Colonic mucosa (tissue), 4 donors: ENCODE measurements around the gene SEL1L3. TPM values are rescaled to one million over a fixed set of nuclear protein-coding genes. Genes with fewer than 3 reads are reported as not detected.

Experiments
- DNase-seq: peaks from one replicate; pipeline ENCODE4 v3.0.0-alpha.2; 2020
- H3K27ac ChIP-seq: fragments of 200-600 bp; one replicate; pipeline ENCODE4 v1.8.0; 2021
- H3K27me3 ChIP-seq: fragments of 200-600 bp; one replicate; pipeline ENCODE4 v1.8.0; 2021
- H3K36me3 ChIP-seq: fragments of 200-600 bp; one replicate; pipeline ENCODE4 v1.8.0; 2021
- H3K4me1 ChIP-seq: fragments of 200-600 bp; one replicate; pipeline ENCODE4 v1.8.0; 2021; ENCODE audit warnings: mild to moderate bottlenecking
- H3K4me3 ChIP-seq: fragments of 200-600 bp; one replicate; pipeline ENCODE4 v1.8.0; 2021
- H3K9ac ChIP-seq, 2 donors: one replicate each; pipeline ENCODE4 v1.7.0; 2013; ENCODE audit warnings: control low read depth in 2 of 2, low read depth in 2 of 2, low read length in 2 of 2
- H3K9me3 ChIP-seq: fragments of 200-600 bp; one replicate; pipeline ENCODE4 v1.8.0; 2021
- intact Hi-C: fragments of 100-400 bp; cut with DNase I; formaldehyde crosslinking; loops from one replicate; pipeline ENCODE4 v1.14.1; 2022
- total RNA-seq, 2 donors: library from RNA; stranded (reverse); fragmentation: NEBNext Ultra II Directional in 1 of 2; extraction: Animal tissue kit (Norgen Biotek cat#: 25700) in 1 of 2; gene quantifications; one replicate each; pipeline ENCODE4 v1.2.1, GENCODE V29; 2021
- TF ChIP-seq, protein P1 (sequence below): fragments of 200-600 bp; IDR thresholded peaks from one replicate; pipeline ENCODE4 v1.8.0; 2022; ENCODE audit warnings: antibody characterized with exemption, mild to moderate bottlenecking
- donor health status: healthy.
- donor health status: DM: no; HTN: no; CAD: no.
- donor health status: DM: no; HTN: no; CAD: no.

Gene SEL1L3
- total RNA-seq, 2 donors from 2014 or later: 88.4 to 96.2 TPM

- H3K27ac ChIP-seq: no peak overlapping the region
- no peak overlapping the region for H3K9ac ChIP-seq
- no peaks in the 10 kb centered on the region for H3K9me3 ChIP-seq
- no peak overlapping the region for H3K4me3 ChIP-seq
- no peak for DNase-seq
- intact Hi-C loops: no loop called here
- TF ChIP-seq, protein P1, sequence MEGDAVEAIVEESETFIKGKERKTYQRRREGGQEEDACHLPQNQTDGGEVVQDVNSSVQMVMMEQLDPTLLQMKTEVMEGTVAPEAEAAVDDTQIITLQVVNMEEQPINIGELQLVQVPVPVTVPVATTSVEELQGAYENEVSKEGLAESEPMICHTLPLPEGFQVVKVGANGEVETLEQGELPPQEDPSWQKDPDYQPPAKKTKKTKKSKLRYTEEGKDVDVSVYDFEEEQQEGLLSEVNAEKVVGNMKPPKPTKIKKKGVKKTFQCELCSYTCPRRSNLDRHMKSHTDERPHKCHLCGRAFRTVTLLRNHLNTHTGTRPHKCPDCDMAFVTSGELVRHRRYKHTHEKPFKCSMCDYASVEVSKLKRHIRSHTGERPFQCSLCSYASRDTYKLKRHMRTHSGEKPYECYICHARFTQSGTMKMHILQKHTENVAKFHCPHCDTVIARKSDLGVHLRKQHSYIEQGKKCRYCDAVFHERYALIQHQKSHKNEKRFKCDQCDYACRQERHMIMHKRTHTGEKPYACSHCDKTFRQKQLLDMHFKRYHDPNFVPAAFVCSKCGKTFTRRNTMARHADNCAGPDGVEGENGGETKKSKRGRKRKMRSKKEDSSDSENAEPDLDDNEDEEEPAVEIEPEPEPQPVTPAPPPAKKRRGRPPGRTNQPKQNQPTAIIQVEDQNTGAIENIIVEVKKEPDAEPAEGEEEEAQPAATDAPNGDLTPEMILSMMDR: no peak
- no peaks in the 10 kb centered on the region for H3K4me1 ChIP-seq
- H3K27me3 ChIP-seq: no peaks in the 10 kb centered on the region
- H3K36me3 ChIP-seq: no peaks in the 10 kb centered on the region
These were observed 19.4 kb upstream of the SEL1L3 start for GRCh38 chr4:25882226-25882625.

DNA sequence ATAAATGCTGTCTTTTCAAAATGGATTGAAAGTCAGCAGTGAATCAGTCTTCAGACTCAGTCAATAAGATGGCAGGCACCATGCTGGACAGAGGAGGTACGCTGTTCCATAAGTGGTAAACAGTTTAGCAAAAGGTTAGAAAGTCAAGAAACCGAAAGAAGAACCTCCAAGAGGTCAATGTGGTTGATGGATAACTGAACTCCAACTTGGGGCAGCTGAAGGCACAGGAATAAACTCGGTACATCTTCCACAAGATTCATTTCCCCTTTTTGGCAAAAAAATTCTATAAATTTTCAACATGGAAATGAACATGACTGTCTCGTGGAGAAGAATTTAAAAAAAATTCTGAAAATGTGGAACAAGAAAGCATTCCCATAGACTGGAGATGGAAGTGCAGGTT lies 18.4 kb upstream of the SEL1L3 start:
- TF ChIP-seq, protein P1: no peak
- intact Hi-C loops: no loop called here
- no peak for DNase-seq
- H3K4me1 ChIP-seq: no peaks in the 10 kb centered on the region
- H3K9ac ChIP-seq: no peak overlapping the region
- no peaks in the 10 kb centered on the region for H3K9me3 ChIP-seq
- no peak overlapping the region for H3K27ac ChIP-seq
- no peaks in the 10 kb centered on the region for H3K27me3 ChIP-seq
- no peaks in the 10 kb centered on the region for H3K36me3 ChIP-seq
- no peak overlapping the region for H3K4me3 ChIP-seq

GRCh38 chr4:25879991-25880651 lies 17.3 kb upstream of the SEL1L3 start:
- intact Hi-C loops: no loop called here
- H3K9me3 ChIP-seq: no peaks in the 10 kb centered on the region
- no peaks in the 10 kb centered on the region for H3K4me1 ChIP-seq
- no peaks in the 10 kb centered on the region for H3K36me3 ChIP-seq
- no peaks in the 10 kb centered on the region for H3K27me3 ChIP-seq
- no peak overlapping the region for H3K4me3 ChIP-seq
- H3K27ac ChIP-seq: no peak overlapping the region
- no peak for DNase-seq
- H3K9ac ChIP-seq: no peak overlapping the region
- TF ChIP-seq, protein P1: no peak

DNA sequence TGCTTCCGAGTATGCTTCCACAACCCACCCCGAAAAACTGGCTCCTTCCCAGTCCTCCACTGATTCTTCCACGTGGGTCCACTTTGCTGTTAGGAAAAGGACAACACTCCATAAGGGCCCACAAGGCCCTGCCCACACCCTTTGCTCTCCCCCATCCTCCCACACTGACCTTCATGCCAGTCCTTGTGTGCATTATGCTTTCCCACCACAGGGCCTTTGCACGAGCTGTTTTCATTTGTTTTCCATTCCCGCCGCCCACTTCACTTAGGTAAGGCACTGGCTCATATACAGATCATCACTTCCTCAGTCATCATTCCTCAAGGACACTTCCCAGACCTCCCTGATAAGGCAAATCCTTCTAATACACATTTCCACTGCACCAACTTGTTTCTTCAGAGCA lies 16.8 kb upstream of the SEL1L3 start:
- Histone ChIP-seq H3K4me1 (no peaks in the 10 kb centered on the region), H3K4me3 (no peak overlapping the region), H3K9ac (no peak overlapping the region), H3K36me3 (no peaks in the 10 kb centered on the region), H3K27me3 (no peaks in the 10 kb centered on the region), H3K27ac (no peak overlapping the region), H3K9me3 (no peaks in the 10 kb centered on the region)
- DNase-seq: no peak
- TF ChIP-seq, protein P1: no peak
- intact Hi-C loops: no loop called here

DNA sequence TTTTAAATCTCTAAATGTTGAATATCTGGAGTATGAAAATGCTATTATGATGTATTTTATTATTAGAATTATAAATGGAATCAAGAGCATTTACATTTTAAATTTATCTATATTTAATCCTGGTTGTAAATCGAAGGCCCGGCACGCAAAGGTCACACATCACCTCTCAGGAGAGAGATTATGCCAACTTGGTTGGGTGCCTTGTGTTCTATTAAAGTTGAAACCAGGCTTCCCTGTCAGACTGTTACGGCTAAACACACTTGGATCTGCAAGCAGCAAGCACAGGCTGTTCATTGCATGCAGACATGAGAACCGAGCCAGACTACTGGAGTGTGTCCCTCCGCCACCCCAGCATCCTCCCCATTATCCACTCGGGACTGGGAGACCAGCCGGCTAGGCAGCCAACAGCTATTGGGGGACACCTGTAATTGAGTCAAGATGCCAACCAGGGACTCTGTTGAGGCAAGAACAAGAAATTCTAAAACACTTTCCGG lies 16.4 kb upstream of the SEL1L3 start:
- no peak overlapping the region for H3K27ac ChIP-seq
- H3K36me3 ChIP-seq: no peaks in the 10 kb centered on the region
- no peak for DNase-seq
- intact Hi-C loops: no loop called here
- no peak overlapping the region for H3K9ac ChIP-seq
- H3K27me3 ChIP-seq: no peaks in the 10 kb centered on the region
- TF ChIP-seq, protein P1: no peak
- H3K4me3 ChIP-seq: no peak overlapping the region
- H3K4me1 ChIP-seq: no peaks in the 10 kb centered on the region
- H3K9me3 ChIP-seq: no peaks in the 10 kb centered on the region
